ENCODE data around the gene HS6ST1. TPM values are rescaled to one million over a fixed set of nuclear protein-coding genes. Genes with fewer than 3 reads are reported as not detected.

HS6ST1 gene
- total and polyA plus RNA-seq, 2 of the 4 experiments (the other 2 are of a cell fraction) = 29.9 to 36.9 TPM

DNA sequence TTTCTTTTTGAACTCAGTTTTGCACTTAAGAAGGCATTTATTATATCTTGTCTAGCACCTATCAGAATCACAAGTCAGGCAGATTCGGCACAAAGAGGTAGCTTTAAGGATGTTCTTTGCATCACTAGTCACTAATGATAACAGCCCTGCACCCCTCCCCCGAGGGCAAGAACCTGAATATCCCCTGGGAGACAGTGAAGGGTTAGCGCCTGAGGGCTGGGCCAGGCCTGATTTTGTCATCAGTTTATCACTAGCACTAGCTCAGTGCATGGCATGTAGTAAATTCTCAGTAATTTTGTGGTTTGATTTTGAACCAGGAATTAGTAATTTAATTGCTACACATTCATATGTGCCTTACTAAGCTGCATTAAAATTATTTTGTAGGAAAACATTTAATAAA is 23.9 kb upstream of the HS6ST1 start:
- in situ Hi-C loops (cut with MboI; ENCODE audit: low sequenced_read_pairs) (no loop called here), dilution Hi-C loops (cut with HindIII; ENCODE audit: low sequenced_read_pairs, unreplicated experiment) (no loop called here), intact Hi-C loops (cut with micrococcal nuclease) (no loop called here)
- H2AFZ ChIP-seq (replicated peaks; ENCODE audit: low read length, poor library complexity) = peak overlapping the region; percentile 61
- no peak overlapping the region for H3K9ac ChIP-seq (ENCODE audit: low read depth, low read length)
- no peak overlapping the region for H2BK15ac ChIP-seq (ENCODE audit: low read depth, low read length)
- ChIA-PET CTCF (interaction anchor here (0.5 kb wide), 1 partner anchor 852 kb away, joined by 3 read pairs; no protein-coding TSS in a partner anchor), POLR2A (ENCODE audit: unreplicated experiment) (no interaction called here)
- no peak overlapping the region for H2BK120ac ChIP-seq (ENCODE audit: low read depth, low read length)
- H3K4ac ChIP-seq (ENCODE audit: low read depth, low read length) = no peak overlapping the region
- WGBS, 2 experiments (ENCODE audit: extremely low coverage in 2 of 2, insufficient read length in 1 of 2) = no CpG with 5 or more reads among the region's 3 CpGs
- H4K5ac ChIP-seq (ENCODE audit: low read depth, low read length) = no peak overlapping the region
- peaks cover 2% of the 10 kb centered on the region; the same call in 1 of the 2 replicates for H3K9me3 ChIP-seq (ENCODE audit: control insufficient read depth, insufficient read depth, low read length)
- no peak overlapping the region for H3K23ac ChIP-seq (ENCODE audit: low read depth, low read length)
- TF ChIP-seq, protein P1, sequence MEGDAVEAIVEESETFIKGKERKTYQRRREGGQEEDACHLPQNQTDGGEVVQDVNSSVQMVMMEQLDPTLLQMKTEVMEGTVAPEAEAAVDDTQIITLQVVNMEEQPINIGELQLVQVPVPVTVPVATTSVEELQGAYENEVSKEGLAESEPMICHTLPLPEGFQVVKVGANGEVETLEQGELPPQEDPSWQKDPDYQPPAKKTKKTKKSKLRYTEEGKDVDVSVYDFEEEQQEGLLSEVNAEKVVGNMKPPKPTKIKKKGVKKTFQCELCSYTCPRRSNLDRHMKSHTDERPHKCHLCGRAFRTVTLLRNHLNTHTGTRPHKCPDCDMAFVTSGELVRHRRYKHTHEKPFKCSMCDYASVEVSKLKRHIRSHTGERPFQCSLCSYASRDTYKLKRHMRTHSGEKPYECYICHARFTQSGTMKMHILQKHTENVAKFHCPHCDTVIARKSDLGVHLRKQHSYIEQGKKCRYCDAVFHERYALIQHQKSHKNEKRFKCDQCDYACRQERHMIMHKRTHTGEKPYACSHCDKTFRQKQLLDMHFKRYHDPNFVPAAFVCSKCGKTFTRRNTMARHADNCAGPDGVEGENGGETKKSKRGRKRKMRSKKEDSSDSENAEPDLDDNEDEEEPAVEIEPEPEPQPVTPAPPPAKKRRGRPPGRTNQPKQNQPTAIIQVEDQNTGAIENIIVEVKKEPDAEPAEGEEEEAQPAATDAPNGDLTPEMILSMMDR (conservative IDR thresholded peaks at IDR 0.05; ENCODE audit: low read depth, low read length) = no peak
- TF ChIP-seq RAD21 (IDR thresholded peaks at IDR 0.05; ENCODE audit: low read length) (no peak), POLR2A (IDR thresholded peaks at IDR 0.05; ENCODE audit: low read depth, low read length) (no peak), CEBPB (IDR thresholded peaks at IDR 0.05; ENCODE audit: low read depth, low read length) (no peak), FOS (IDR thresholded peaks at IDR 0.05; ENCODE audit: low read depth, low read length) (no peak), MAFK (IDR thresholded peaks at IDR 0.05; ENCODE audit: low read depth, low read length) (no peak), MAZ (IDR thresholded peaks at IDR 0.05; ENCODE audit: borderline replicate concordance, low read depth, low read length) (no peak), MXI1 (IDR thresholded peaks at IDR 0.05; ENCODE audit: borderline replicate concordance, low read depth, low read length) (no peak), USF2 (IDR thresholded peaks at IDR 0.05; ENCODE audit: low read depth, low read length) (no peak), RCOR1 (IDR thresholded peaks at IDR 0.05; ENCODE audit: insufficient replicate concordance, low read length) (no peak)
- no peak overlapping the region for H2AK9ac ChIP-seq (replicated peaks; ENCODE audit: low read depth, low read length, poor library complexity)
- H3K27ac ChIP-seq (ENCODE audit: insufficient read depth, low read length) = no peak overlapping the region
- peaks cover 1% of the 10 kb centered on the region; the same call in 1 of the 2 replicates for H3K9me1 ChIP-seq (ENCODE audit: insufficient read depth, low read length)
- H2BK20ac ChIP-seq (ENCODE audit: low read depth, low read length) = no peak overlapping the region
- DNase-seq (no peak), ATAC-seq (ENCODE audit: low read depth) (no peak)
- H3K27me3 ChIP-seq (ENCODE audit: control insufficient read depth, insufficient read depth, low read length) = no peaks in the 10 kb centered on the region
- no peak overlapping the region for H3K4me3 ChIP-seq (ENCODE audit: insufficient read depth, low read depth, low read length)
- no peak overlapping the region for H4K91ac ChIP-seq (ENCODE audit: insufficient read depth, low read depth, low read length)
- peaks cover under 1% of the 10 kb centered on the region for H3K4me1 ChIP-seq (ENCODE audit: control insufficient read depth, insufficient read depth, low read length)
- H3K79me1 ChIP-seq (ENCODE audit: low read depth in 1 of 2, low read length in 2 of 2) = no peaks in the 10 kb centered on the region
- H2AK5ac ChIP-seq (ENCODE audit: low read depth, low read length) = no peak overlapping the region; the same call in 1 of the 2 replicates
- H3K4me2 ChIP-seq (ENCODE audit: low read depth, low read length) = no peak overlapping the region
- H4K8ac ChIP-seq (ENCODE audit: low read depth in 2 of 2, low read length in 2 of 2) = no peak overlapping the region
- no peaks in the 10 kb centered on the region for H3K36me3 ChIP-seq (ENCODE audit: control insufficient read depth, insufficient read depth, low read length)
- no peaks in the 10 kb centered on the region for H4K20me1 ChIP-seq (ENCODE audit: insufficient read depth, low read length)
- no peak overlapping the region for H3K14ac ChIP-seq (replicated peaks; ENCODE audit: low read depth, low read length)
- no TSS peak for BruUV-seq (replicated peaks)
- H2BK5ac ChIP-seq (ENCODE audit: low read depth, low read length, poor library complexity, severe bottlenecking) = no peak overlapping the region
- no peak overlapping the region for H3K56ac ChIP-seq (ENCODE audit: extremely low read depth, insufficient read depth, low read length)
- H3K18ac ChIP-seq (ENCODE audit: low read depth, low read length) = no peak overlapping the region

All from IMR-90 (cell line).